Vagina (tissue), 2 donors: Measurements from ENCODE around the gene PRELID3B.

Experiments
- POLR2A ChIP-seq, 2 donors: fragments of 450-650 bp; IDR thresholded peaks; one replicate each; pipeline ENCODE4 v1.6.1; 2017; ENCODE audit warnings: antibody characterized with exemption in 2 of 2, mild to moderate bottlenecking in 2 of 2, moderate library complexity in 2 of 2
- TF ChIP-seq, protein P1 (sequence below), 3 experiments: fragments of 450-650 bp in 2 of 3; fragments of 200-600 bp in 1 of 3; sonication (generic) in 1 of 3; IDR thresholded peaks; one replicate each; pipeline ENCODE4 v1.5.1; 2017 to 2019; ENCODE audit warnings: antibody characterized with exemption in 3 of 3, mild to moderate bottlenecking in 2 of 3, moderate library complexity in 2 of 3

GRCh38 chr20:59025511-59025910 lies 17.1 kb downstream of the PRELID3B start:
- TF ChIP-seq, protein P1, sequence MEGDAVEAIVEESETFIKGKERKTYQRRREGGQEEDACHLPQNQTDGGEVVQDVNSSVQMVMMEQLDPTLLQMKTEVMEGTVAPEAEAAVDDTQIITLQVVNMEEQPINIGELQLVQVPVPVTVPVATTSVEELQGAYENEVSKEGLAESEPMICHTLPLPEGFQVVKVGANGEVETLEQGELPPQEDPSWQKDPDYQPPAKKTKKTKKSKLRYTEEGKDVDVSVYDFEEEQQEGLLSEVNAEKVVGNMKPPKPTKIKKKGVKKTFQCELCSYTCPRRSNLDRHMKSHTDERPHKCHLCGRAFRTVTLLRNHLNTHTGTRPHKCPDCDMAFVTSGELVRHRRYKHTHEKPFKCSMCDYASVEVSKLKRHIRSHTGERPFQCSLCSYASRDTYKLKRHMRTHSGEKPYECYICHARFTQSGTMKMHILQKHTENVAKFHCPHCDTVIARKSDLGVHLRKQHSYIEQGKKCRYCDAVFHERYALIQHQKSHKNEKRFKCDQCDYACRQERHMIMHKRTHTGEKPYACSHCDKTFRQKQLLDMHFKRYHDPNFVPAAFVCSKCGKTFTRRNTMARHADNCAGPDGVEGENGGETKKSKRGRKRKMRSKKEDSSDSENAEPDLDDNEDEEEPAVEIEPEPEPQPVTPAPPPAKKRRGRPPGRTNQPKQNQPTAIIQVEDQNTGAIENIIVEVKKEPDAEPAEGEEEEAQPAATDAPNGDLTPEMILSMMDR (IDR thresholded peaks at IDR 0.05) = no peak
- TF ChIP-seq POLR2A (IDR thresholded peaks at IDR 0.05) = no peak
